ENCODE results near the gene ABCB8.
"Not testable (repeated sequence)": the region's sequence is repeated elsewhere in the genome, so short reads cannot be mapped to it uniquely, and the experiment has no call there.

Gene ABCB8

DNA sequence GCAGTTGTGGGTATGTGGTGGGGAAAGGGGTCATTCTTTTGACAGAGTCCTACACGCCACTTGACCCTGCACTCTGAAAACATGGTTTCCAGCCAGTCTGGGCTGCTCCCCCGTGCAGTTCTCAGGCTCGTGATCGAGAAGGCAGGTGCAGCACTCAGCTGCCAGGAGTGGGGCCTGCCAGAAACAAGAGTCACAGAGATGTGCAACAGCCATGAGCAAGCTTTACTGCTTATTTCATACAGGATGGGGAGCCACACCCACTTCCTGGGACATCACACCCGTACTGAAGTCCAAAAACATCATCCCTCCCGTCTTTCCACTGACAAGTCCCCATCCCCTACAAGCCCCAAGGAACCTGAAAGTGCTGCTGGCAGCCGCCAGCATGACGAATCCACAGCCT lies 13.3 kb upstream of the ABCB8 start:
- no peak for DNase-seq (ENCODE audit: low read depth in 2 of 2)

DNA sequence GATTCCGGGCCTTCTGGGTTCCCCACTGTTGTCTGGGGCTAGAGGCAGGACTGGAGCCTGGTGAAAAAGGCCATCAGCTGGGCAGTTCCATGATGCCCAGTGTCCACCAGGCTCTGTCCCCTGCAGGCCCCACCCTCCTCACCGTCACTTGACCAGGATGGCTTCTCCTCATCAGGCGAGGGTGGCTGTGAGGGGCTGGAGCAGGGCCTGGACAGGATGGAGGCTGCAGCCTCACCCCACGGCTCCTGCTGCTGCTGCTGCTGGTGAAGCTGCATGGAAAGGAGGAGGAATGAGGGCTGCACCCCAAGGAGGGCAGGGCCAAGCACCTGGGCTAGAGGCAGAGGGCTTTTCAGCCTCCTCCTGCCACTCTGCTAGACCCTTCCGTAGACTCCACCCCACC lies 12.3 kb upstream of the ABCB8 start:
- no peak for DNase-seq (ENCODE audit: low read depth in 2 of 2)

DNA sequence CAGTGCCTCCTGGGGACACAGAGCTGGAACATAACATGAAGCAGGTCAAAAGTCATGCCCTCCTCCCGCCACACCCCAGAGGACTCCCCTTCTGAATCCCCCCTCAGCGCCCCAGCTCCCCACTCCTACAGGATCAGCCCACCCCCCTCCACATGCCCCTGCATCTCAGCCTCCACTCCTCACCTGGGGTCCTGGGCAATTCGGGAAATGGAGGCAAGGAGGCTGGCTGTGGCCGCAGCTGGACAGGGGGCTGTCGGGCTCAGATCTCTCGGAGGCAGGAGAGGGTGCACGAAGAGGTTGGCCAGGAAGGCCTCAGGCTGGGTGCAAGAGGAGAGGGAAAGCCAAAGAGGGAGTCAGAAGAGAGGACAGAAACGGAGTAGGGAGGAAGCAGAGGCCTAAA lies 11.7 kb upstream of the ABCB8 start:
- DNase-seq (ENCODE audit: low read depth in 2 of 2): no peak

DNA sequence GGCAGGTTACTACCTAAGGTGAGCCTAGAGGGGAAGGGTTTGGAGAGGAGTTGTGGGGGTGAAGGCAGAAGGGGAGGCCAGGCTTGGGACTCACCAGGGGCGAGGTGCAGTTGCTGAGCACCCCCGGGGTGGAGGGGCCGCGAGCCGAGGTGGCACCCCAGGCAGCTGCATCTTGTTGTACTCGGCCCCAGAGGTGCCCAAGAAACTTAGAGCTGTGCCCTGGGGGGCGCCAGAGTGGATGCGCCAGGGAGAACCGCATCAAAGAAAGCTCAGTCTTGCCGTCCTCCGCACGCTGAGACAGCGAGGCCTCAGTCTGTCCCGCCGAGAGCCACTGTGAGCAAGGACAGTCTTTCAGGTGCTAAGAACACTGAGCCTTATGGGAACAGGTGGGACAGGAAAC lies 11.3 kb upstream of the ABCB8 start:
- no peak for DNase-seq (ENCODE audit: low read depth in 2 of 2)

DNA sequence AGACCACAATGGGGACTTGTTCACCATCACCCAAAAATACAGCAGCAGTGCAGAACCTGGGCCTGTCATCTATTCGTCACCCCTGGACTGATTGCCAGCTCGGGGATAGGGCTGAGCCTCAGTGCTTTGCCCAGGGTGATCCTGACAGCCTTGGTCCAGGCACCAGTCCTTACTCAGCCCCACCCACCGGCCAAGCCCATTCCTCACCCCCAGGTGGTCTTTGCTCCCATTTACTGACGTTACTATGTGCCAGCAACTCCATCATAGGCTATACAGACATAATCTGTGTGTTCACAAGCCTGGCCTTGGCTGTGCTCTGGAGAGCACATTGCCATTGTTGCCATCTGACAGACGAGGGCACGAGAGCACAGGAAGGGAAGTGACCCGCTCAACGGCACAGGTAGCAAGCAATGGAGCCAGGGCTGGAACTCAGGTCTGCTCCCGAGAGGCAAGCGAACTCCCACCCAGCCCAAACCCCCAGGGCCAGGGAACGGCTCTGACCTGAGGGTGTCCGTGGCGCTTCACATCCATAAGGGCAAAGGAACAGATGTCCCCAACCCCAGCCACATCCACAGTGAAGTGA lies 10.8 kb upstream of the ABCB8 start:
- no peak for DNase-seq (ENCODE audit: low read depth in 2 of 2)

DNA sequence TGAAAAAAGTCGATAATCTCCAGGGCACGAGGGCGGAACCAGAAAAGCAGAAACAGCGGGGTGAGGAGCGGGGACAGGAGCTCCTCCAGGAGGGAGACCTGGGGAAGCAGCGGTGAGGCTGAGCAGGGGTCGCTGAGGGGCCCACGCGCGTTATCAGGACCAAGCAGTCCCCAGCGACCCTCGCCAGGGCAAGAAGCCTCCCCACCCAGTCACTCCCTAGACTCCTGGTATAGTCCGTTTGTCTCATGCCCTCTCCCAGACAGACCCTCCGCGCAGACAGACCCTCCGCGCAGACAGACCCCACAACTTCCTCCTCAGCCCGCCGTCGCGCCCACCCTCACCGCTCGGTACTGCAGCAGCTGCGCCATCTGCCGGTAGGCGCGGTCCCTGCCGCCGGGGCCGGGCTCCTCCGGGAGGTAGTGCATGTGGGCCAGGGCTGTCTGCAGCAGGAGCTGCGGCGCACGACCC lies 10.3 kb upstream of the ABCB8 start:
- DNase-seq (ENCODE audit: low read depth in 2 of 2): peak; percentile 59 to 76

DNA sequence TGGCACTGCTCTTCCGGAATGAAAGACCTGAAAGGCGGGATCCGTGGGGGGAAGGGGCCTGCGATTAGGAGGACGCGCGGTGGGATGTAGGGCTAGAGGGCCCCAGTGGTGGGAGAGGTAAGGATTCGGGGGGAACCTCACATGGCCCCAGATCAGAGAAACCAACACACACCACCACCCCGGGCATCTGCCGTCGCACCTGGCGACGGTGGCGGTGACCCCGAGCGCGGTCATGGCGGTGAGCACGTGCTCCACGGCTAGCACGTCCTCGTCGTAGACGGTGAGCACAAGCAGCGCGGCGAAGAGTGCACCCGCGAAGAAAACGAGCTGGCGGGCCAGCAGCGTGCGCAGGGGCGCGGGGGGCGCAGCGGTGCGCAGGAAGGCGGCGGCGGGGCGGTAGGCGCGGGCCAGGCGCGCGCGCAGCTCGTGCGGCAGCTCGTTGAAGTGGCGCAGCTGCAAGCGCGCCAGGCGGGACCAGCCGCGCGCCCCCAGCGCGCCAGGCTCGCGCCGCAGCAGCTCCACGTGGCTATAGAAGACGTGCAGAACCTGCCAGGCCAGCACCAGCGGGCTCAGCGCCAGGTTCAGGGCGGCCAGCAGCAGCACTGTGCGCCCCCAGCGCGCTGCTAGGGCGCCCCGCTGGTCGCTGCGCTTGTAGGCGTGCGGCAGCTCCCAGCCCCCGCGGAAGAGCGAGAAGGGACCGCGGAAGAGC lies 9.7 kb upstream of the ABCB8 start:
- DNase-seq (ENCODE audit: low read depth in 2 of 2): no peak

DNA sequence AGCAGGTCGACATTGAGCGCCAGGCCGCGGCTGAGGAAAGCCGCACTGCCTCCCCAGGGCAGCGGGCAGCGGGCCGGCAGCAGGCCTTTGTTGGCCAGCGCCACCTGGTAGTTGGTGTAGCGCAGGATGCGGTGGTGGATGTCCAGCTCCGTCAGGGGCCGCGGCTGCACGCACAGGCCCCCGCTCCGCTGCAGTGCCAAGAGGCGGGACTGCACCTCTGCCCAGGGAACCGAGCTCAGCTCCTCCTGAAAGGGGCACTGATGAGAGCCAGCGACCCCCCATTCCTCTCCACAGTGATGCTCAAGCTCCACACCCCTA lies 9.2 kb upstream of the ABCB8 start:
- DNase-seq (ENCODE audit: low read depth in 2 of 2): no peak

DNA sequence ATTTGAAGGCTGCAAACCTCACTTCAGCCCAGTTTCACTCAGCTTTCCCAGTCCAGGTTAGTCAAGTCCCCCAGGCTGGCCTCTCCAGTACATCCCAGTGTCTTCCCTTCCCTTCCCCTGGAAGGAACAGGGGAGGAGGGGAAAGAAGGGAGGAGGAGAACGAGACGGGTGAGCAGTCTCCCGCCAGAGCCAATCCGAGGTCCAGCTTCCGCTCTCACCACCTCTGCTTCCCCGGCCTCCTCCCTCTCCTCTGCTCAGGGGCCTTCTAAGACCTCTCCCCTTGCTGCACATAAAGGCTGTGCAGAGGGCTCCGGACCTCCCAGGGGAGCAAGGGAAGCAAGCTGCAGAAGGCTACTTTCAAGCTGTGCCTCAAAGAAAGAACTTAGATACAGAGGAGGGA lies 8.0 kb upstream of the ABCB8 start:
- DNase-seq (ENCODE audit: low read depth in 2 of 2): no peak

DNA sequence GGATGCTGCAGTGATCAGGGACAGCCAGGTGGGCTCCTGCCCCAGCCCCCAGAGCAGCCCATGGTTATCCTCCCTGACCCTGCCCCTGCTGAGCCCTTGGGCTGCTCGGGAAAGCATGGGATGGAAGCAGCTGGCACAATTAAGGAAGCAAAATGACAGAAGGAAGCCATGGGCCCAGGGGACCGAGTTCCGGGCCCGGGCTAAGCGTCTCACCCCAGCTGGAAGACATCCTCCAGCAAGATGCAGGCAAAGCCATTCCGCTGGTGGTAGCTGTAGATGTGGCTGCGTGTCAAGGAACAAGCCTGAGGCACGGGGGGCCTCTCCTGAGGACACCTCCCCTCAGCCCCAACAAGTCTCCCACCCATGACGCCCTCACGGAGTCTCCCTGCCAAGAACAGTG lies 5.0 kb upstream of the ABCB8 start:
- no peak for DNase-seq (ENCODE audit: low read depth in 2 of 2)

DNA sequence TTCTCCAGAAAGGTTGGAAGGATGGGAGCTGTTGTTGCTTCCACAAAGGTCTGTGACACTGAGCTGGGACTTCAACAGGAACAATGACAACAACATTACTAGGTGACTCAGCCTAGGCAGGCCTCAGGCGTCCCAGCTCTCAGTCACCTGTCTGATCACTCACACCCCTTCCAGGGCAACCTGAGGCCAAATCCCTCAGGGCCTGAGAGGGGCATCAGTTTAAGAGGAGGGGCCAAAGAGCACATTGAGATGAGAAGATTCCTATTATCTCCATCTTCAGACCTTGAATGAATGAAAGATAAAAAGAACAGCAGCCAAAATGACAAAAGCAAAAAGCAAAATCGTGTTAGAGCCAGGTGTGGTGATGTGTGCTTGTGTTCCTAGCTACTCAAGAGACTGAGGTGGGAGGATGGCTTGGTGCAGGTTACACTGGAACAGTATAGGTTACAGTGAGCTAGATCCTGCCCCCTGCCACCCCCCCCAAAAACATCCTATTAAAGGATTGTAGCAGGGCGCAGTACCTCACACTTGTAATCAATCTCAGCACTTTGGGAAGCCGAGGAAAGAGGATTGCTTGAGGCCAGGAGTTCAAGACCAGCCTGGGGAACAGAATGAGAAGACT lies 3.7 kb upstream of the ABCB8 start, which contains the start of gene ATG9B:
TSS of gene ATG9B (minus strand) at position 60 of the 622 bp plus-strand sequence. CDS start 71 bp downstream, outside the sequence.
- no peak for DNase-seq (ENCODE audit: low read depth in 2 of 2)

DNA sequence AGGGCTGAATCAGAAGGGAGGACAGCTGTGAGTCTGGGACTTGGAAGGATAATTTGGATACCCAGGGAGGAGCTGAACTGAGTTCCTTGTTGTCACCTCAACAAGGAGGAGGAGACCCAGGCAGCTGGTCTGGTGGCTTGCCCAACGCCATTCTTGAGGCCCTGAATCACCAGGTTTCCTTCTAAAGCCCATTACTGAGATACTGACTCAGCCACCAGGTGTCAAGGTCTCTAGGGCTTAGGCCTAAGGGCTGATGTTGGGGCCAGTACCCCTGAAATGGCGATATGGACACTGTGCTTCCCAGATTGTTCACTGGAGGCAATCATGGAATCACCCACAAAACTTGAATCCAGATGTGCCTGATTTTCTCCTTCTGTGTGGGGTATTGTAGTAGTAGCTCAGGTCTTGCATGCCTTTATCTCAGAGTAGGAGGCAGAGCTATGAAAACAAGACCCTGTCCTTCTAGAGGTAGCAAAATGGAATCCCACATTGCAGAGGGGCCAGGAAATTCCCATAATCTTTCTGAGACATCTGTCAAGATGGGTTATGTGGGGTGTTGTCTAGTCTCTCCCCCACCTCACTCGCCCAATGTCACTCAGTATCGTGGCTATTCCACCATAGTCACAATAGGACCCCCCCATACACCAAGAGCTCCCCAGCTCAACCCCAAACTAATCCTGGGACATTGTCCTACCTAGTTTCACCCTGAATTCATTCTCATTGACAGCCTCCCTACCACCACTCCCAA lies 2.2 kb upstream of the ABCB8 start:
- DNase-seq (ENCODE audit: low read depth in 2 of 2): no peak

DNA sequence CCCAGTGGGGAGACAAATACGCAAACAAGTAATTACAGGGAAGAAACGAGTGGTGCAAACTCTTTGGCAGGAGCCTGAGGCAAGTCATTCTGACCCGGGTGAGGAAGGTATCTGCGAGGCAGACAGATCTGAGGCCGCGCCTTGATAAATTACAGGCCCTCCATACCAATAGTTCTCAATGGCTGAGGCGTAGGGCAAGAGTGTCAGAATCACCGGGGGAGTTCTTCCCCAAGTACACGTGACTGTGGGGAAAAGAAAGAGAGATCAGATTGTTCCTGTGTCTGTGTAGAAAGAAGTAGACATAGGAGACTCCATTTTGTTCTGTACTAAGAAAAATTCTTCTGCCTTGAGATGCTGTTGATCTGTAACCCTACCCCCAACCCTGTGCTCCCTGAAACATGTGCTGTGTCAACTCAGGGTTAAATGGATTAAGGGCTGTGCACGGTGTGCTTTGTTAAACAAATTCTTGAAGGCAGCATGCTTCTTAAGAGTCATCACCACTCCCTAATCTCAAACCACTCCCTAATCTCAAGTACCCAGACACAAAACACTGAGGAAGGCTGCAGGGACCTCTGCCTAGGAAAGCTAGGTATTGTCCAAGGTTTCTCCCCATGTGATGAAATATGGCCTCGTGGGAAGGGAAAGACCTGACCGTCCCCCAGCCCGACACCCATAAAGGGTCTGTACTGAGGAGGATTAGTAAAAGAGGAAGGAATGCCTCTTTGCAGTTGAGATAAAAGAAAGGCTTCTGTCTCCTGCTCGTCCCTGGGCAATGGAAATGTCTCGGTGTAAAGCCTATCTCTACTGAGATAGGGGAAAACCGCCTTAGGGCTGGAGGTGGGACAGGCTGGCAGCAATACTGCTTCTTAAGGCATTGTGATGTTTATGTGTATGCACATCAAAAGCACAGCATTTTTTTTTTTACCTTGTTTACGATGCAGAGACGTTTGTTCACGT lies 1.2 kb upstream of the ABCB8 start:
- not testable (repeated sequence) for DNase-seq (ENCODE audit: low read depth in 2 of 2)

DNA sequence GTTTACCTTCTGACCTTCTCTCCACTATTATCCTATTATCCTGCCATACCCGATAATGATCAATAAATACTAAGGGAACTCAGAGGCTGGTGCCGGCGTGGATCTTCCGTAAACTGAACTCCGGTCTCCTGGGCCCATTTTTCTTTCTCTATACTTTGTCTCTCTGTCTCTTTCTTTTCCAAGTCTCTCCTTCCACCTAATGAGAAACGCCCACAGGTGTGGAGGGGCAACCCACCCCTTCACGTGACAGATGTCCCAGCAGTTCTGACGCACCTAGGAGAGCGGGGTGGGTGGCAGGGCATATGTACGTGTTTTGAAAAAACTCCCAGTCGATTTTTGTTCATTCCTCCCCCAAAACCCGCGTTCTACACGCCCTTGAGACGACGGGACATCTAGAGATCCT lies 521 bp upstream of the ABCB8 start:
- DNase-seq (ENCODE audit: low read depth in 2 of 2): not testable (repeated sequence)

DNA sequence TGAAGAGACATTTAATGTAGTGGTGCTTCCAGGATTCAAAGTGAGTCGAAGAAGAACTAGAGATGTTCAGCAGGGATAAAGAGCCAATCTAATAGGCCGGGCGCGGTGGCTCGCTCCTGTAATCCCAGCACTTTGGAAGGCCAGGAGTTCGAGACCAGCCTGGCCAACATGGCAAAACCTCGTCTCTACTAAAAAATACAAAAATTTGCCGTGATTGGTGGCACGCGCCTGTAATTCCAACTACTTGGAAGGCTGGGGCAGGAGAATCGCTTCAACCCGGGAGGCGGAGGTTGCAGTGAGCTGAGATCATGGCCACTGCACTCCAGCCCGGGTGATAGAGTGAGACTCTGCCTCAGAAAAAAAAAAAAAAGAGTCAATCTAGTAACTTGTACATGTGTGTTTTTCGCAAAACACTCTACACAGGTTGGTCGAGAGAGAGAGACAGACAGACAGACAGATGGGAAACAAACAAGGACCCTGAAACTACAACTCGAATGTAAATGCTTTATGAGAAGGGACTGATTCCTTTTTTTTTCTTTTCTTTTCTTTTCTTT lies 775 bp downstream of the ABCB8 start:
- DNase-seq (ENCODE audit: low read depth in 2 of 2): no peak

DNA sequence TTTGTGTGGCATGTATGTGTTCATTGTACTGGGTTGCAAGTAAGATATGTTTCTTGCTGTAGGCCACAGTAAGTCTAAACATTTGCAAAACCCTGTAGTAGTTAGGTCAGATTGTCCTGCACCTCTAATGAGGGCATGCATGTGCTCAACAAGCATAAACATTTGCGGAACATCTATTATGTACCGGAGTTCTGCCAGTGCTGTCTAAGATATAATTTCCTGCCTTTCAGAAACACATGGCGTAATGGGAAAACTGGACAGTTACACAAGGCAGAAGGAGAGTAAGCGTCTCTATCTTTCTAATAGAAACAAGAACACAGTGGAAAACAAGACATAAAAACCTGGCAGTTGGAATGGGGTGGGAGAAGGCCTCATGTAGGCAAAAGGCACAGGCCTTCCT lies 2.8 kb downstream of the ABCB8 start:
- no peak for DNase-seq (ENCODE audit: low read depth in 2 of 2)

DNA sequence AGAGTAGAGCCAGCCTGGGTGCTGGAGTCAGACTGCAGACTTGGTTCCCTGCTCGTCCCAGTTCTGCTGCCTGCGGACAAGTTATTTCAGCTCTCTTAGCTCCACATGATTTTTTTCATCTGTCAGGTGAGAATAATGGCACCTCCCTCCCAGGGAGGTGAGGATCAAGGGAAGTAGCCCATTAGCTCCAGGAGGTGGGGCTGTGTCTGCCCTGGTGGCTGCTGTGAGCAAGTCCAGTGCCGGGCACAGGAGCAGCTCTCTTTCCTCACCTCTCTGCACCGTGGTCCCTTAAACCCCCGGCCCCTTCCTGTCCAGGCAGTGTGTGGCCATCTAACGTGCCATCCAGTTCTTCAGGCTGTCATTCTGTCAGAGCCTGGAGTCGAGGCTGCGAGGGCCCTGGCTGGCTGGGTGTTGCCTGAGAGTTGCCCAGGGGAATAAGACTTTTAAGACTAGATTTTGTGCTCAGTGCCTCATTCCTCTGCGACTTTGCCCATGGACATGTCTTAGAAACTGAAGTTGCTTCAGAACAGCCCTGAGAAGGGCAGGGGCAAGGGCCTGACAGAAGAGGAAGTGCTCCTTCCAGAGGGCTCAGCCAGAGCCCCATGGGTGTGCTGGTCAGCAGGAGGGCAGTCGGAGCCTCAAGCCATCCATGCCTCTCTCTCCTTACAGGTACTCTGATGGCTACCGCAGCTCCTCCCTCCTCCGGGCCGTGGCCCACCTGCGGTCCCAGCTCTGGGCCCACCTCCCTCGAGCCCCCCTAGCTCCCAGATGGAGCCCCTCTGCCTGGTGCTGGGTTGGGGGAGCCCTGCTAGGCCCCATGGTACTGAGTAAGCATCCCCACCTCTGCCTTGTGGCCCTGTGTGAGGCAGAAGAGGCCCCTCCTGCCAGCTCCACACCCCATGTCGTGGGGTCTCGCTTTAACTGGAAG lies 5.0 kb downstream of the ABCB8 start:
- no peak for DNase-seq (ENCODE audit: low read depth in 2 of 2)

DNA sequence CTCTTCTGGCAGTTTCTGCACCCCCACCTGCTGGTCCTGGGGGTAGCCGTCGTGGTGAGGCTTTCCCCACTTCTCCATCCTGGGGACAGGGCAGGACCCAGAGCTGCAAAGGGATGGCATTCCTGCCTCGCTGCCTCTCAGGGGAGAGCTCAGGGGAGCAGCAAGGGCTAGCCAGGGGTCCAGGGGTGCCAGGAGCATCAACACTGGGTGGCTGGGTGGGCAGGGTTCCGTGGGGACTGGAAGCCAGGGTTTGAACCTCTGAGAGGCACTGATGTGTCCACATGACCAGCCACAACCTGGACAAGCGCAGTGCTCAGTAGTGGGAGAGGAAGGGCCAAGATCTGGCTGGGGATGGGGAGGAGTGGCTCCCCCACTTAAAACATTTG lies 5.6 kb downstream of the ABCB8 start:
- no peak for DNase-seq (ENCODE audit: low read depth in 2 of 2)

DNA sequence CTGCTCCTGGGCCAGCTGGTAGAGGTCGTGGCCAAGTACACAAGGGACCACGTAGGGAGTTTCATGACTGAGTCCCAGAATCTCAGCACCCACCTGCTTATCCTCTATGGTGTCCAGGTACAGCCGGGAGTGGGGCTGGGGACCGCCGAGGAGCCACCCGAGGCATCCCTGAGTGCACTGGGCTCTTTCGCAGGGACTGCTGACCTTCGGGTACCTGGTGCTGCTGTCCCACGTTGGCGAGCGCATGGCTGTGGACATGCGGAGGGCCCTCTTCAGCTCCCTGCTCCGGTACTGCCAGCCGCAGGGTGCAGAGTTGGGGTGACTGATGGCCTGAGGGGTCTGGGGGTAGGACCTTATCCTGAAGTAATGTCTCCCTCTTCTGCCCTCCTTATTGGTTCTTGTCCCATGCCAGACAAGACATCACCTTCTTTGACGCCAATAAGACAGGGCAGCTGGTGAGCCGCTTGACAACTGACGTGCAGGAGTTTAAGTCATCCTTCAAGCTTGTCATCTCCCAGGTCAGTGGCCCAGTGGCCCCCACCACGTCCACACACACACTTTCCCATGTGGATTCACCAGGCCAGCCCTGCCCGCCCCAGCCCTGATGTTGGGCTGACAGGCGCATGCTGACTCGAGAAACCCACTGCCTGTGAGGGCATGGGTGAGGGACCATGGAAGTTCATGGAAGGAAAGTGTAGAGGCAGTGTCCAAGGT lies 6.2 kb downstream of the ABCB8 start:
- DNase-seq (ENCODE audit: low read depth in 2 of 2): no peak

All from stimulated activated CD8-positive, alpha-beta memory T cell treated with anti-CD3 and anti-CD28 coated beads, Interleukin-7, amount 100 ng/mL, for 1 hour (primary cell).